Left forelimb (tissue), 1 donor: ENCODE measurements around the gene AGXT.
"Not testable (repeated sequence)": the region's sequence is repeated elsewhere in the genome, so short reads cannot be mapped to it uniquely, and the experiment has no call there.

Experiments used
- DNase-seq: peaks from one replicate; pipeline ENCODE4 v3.0.0-alpha.2; 2018; ENCODE audit warnings: low spot score

Gene AGXT

DNA sequence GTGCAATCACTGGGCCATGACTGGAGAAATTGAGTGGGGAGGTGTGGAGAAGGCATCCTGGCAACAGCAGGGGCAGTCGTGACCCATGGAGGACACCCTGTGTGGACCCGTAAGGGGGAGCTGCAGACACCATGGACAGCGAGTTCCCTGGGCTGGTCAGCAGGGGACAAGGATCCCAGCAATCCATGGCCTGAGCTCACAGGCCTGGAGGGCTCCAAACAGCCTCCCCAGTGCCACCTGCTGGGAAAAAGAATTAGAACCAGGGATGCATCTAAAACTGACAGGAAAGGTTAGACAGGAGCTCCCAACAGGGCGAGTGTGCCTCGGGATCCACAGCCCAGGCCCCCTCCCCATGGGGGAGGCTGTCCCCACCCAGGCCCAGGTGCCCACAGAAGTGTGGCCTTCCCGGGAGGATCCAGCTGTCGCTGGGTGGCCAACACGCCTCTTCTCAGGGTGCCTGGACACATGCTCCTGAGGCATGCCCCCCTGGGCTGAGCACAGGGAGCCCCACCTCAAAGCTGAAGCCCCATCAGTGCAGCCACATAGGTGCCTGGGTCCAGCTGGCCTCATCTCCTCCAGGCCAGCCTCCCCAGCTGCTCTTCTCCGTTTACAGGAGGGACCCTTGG is 28.1 kb upstream of the AGXT start:
- DNase-seq, result no peak

DNA sequence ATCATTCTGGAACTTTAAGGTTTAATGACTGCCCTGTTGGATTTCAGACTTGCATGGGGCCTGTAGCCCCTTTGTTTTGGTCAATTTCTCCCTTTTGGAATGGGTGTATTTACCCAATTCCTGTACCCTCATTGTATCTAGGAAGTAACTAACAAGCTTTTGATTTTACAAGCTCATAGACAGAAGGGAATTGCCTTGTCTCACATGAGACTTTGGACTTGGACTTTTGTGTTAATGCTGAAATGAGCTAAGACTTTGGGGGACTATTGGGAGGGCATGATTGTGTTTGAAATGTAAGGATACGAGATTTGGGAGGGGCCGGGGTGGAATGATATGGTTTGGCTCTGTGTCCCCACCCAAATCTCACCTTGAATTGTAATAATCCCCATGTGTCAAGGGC is 22.3 kb upstream of the AGXT start:
- not testable (repeated sequence) for DNase-seq

DNA sequence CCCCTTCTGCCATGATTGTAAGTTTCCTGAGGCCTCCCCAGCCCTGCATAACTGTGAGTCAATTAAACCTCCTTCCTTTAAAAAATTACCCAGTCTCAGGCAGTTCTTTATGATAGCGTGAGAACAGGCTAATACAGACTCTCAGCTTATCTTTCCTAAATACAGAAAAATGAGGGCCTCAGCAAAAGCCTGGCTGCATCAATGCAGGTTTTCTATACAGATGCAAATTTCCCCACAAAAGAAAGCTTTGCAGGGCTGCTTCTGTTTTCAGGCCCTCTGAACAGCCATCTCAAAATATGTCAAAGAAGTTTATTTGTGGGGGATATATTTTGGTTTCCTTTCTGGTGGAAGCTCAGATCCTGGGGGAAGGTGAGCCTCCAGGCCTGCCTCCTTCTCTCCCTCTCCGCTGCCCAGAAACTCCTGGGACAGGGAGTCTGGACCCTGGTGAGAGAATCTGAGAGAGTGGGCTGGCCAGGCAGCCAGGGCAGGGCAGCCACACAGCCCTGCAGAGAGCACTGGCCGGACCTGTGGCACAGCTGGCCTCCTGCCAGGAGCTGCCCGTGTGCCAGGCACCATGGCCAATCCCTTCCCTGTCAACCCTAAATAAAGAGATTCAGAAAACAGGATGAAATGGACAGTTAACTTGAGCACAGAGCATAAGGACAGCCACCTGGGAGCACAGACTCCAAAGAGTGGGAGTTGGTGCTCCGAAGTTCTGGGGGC is 21.6 kb upstream of the AGXT start:
- no peak for DNase-seq

DNA sequence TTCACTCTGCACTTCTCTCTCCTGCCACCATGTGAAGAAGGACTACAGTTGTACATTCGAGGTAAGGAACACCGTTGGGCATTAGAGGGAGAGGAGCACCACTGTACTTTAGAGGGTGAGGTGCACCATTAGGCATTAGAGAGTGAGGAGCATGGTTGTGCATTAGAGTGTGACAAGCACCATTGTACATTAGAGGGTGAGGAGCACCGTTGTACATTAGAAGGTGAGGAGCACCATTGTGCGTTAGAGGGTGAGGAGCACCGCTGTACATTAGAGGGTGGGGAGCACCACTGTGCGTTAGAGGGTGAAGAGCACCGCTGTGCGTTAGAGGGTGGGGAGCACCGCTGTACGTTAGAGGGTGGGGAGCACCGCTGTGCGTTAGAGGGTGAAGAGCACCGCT is 20.8 kb upstream of the AGXT start:
- no peak for DNase-seq

DNA sequence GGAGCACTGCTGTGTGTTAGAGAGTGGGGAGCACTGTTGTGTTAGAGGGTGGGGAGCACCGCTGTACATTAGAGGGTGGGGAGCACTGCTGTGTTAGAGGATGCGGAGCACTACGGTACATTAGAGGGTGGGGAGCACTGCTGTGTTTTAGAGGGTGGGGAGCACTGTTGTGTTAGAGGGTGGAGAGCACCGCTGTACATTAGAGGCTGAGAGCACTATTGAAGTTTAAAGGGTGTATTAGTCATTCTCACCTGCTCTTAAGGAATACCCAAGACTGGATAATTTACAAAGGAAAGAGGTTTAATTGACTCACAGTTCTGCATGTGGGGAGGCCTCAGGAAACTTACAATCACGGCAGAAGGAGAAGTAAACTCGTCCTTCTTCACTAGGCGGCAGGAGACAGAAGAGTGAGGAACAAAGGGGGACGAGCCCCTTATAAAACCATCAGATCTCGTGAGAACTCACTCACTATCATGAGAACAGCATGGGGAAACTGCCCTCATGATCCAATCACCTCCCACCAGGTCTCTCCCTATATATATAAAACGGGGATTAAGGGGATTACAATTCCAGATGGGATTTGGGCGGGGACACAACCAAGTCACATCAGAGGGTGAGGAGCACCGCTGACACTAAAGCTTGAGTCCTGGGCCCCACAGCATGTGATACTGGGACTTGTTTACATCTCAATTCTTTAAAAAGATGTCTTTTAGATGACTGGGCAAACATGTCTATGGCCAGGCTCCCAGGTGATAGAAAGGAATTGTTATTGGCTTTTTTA is 19.5 kb upstream of the AGXT start:
- DNase-seq, result no peak

DNA sequence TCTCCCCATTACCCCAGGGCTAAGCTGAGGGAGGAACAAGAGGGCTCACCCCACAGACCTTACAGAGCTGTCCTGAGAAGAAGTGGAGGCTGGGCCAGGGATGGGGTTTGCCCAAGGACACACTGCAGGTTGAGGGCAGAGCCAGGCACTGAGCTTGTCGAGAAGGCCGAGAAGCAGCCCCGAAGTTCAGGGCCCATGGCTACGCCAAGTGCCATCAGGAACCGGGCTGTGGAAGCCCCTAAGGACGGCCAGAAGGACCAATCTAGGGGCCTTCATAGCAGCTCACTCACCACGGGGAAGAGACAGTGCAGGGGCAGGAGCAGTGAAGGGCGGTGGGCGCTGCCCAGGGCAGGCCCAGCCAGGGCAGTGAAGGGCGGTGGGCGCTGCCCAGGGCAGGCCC is 18.6 kb upstream of the AGXT start:
- no peak for DNase-seq

DNA sequence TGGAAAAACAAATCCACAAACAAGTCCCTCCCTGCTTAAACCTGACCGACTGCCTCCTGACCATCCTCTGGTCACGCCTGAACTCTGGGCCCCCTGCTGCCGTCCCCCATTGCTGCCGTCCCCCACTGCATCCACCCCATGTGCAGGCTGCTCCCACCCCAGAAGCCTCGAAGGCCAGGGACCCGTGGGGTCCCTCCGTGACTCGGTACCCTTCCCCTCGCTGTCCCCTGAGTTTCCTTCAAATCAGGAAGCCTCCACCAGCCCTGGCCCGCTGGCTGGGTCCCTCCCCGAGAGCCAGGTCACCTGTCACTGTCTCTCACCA is 17.9 kb upstream of the AGXT start:
- DNase-seq, result no peak

DNA sequence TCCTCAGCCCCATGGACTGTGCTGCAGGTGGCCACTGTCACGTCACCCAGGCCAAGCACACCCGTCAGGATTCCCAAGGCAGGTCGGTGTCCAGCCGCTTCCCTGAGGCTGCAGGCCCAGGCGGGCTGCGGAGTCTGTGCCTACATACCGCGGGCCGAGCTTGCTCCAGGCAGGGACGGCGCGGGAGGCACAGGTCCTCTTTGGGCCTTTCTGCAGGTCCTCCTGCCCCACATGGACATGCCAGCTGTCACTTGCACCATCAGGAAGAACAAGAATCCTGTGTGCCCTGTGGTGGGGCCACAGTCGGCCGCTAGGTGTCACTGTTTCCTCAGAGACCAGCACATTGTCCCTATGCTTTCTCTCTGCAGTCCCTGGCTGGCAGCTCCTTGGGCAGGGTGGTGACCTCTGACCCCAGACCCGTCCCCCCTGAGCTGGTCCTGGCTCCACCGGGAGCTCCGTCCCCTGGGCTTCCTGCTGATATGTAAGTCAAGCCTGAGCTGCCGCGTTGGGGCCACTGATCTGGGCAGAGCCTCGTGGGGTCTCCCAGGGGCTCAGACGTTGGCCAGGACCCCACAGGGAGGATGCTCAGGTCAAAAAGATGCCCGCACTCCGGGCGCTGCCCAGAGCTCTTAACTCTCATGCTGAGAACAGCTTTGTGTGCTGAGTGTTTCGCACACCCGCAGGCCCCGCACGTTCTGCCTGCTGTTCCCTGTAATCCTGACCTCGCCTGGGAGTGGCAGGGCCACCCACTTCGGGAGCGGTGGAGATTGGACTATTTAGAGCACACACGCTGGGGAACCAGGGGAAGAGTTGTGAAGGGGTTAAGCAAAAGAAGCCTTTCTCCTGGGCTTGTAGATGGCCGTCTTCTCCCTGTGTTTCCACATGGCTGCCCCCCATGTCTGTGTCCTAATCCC is 17.3 kb upstream of the AGXT start:
- DNase-seq, result peak; percentile 87

DNA sequence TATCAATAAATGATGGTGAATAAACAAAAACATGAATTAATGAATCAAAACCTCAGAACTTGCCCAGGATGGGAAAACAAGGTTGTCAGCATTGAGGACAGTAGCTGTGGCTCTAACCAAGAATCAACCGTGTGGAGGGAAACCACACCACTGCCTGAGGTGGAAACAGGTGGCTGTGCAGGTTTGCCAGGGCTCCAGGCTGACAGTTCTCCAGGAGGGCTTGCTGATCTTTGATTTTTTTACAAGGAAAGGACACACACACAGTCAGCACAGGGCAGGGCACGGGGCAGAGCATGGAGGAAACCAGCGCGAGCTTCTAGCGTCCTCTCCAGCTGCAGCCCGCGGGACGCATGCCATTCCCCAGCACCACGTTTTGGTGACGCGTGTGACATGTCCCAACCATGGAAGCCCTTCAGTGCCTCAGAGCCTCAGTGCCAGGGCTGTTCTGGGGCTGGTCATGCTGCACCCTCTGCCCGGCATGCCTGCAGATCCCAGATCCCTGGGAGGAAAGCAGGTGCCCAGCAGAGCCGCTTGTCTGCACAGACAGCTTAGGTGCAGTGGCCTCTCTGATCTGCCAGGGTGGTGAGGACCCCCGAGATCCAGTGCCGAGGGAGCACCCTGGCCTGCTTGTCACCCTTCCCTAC is 15.8 kb upstream of the AGXT start:
- DNase-seq, result no peak

DNA sequence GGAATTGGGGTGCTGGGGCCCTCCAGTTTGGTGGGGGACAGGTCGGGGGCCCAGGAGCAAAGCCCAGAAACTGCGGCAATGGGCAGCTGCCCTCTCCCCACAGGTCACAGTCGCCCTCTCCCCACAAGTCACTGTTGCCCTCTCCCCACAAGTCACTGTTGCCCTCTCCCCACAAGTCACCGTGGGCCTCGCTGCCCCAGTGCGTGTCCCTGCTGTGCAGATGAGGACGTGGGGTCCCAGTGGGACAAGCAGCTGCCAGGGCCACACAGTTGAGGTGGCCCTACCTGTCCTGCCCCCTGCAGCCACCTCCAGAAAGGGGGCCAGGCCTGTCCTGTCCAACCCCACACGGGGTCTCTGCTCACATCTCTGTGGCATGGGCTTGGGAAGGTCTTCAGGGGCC is 13.0 kb upstream of the AGXT start:
- no peak for DNase-seq

DNA sequence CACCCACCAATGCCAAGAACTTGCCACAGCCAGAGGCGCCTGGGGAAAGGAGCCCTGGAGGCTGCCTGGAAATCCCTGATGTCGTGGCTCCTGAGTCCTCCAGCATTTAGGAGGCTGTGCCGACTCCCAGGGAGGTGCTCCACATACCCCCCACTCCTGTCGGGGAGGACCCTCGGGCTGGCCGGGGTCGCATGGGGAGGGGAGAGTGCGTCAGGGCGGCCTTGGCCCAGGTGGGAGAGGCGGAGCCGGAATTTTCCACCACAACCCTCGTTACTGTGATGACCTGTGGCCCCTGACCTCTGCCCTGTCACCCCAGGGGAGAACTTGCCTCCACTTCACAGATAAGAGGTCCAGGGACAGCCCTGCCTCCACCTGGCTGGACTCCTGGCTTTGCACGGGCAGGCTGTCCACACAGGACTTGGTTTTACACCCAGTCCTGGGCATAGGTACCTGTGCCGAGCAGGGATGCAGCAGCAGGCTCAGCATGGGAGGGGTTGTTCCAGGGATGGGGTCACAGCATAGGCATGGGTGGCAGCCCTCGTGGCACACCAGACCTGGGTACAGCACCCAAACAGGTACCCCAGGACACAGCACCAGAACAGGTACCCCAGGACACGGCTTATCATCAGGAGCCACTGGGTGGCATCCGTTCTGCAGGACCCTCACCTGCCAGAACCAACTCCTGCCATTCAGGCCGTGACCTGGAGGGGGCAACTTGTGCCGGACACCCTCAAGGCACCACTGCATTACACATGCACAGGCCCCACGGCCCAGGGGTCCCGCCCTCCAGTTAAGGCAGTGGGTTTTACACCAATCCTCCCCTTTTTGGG is 12.3 kb upstream of the AGXT start:
- no peak for DNase-seq

DNA sequence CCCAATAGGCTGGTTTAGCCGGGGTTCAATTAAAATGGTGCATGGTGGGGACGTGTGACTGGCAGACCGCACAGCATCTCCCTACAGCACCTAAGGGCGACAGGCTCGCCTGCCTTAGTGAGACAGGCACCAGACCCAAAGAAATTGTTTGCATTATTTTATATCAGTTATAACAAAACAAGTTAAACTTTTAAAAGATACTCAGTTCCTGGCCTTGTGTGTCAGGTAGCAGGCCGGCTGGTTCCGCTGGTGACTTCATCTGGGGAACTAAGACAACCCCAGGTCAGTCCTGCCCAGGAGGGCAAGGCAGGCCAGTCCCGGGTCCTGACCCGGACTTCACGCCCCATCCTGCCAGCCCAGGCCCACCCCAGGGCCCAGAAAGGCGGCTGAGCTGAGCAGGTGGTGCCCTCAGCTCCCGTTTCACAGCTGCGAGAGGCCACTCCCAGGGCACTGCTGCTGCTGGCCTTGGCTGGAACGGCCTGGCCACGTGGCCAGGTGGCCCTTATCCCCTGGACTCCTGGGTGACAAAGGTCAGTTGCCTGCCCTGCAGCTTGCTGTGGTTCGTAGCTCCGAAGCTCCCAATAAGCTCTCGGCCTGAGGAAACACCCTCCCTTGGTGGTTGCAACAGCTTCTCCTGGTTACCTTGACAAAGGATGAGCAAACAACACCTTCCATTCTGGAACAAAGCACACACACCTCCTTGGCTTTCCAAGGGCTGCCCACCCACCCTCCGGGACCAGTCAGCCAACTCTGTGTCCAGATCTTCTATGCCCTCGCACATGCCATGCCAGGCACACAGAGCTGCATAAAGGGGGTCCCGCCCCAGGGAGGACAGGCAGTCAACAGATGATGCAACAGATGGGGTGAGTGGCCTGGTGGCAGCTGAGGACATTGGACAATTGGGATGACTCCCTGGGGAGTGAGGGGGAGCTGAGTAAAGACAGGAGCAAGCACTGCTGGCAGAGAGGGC is 11.3 kb upstream of the AGXT start:
- no peak for DNase-seq

DNA sequence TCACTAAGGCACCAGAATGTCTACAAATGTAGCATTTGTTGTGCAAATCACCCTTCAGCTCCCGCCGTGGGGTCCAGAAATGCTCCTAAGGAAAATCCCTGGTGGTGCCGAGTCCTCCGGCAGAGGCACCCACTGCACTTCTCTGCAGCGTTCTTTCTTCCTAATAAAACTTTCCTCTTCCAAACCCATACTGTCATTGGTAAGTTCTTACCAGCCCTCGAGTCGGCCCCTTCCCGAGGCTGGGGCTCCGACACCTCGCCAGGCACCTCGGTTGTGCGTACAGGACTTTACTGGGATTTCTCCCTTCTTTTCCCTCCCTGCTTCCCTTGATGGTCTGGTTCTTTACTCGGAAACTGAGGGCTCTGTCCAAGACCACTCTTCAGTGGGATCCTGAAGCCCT is 10.3 kb upstream of the AGXT start:
- DNase-seq, result no peak

DNA sequence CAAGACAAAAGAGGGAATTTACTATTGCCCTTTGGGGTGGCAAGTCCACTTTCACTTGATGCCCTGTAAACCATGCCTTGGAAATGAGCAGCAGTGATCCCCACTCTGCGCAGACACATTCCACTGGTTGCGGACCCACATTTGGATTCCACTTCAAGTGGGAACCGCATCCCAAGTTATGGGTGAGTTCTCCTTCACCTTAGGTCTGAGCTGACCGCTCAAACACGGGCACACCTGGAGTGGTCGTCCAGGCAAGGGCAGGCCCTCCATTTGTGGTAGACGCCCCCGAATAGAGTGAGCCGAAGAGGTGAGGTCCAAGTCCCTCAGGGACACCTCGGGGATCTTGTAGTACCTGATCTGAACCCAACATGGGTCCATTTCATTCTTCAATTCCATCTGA is 9.8 kb upstream of the AGXT start:
- DNase-seq, result no peak

DNA sequence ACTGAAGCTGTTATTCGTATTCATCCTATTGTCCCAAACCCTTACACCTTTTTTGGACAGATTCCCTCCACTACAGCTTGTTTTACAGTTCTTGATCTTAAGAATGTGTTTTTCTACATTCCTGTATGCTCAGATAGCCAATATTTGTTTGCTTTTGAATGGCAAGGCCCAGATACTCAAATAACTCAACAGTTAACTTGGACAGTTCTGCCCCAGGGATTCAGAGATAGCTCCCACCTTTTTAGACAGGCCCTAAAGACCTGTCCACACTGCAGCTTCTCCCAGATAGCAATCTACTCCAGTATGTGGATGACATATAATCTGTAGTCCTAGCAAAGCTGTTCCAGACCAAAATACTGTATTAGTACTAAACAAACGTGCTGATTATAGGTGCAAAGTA is 7.1 kb upstream of the AGXT start:
- no peak for DNase-seq

DNA sequence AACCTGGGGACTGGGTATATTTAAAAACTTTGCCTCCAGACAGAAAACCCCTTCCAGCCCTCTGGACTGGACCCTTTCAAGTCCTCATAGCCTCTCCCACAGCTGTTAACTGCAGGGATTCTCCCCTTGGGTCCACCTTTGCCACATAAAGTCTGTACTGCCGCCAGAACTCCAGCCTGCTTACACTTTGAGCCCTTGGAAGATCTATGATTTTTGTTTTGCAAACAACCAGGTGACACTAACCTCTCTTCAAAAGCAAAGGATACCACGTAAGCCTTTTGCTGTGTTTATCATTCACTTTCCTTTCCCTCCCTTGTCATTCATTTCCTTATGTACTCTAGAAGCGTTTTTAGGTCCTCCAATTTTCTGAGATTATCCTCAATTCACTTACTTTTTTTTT is 4.1 kb upstream of the AGXT start:
- DNase-seq, result no peak

DNA sequence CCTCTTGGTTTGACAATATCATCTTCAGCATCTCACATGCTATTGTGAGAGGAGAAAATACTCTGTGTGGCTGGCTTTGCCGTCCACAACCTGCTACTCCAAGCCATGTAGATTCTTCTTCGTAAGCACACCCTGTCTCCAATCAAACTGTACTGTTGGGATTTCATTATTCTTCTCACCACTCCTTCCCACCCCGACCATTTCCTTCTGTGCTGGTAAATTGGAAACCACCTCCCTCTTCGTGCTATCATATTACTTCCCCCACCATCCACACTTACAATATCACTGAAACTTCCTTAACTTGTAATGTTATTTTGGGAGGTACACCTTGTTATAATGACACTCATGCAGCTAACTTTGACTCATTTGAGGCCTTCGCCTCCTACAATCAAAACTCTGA is 3.2 kb upstream of the AGXT start:
- DNase-seq, result no peak

DNA sequence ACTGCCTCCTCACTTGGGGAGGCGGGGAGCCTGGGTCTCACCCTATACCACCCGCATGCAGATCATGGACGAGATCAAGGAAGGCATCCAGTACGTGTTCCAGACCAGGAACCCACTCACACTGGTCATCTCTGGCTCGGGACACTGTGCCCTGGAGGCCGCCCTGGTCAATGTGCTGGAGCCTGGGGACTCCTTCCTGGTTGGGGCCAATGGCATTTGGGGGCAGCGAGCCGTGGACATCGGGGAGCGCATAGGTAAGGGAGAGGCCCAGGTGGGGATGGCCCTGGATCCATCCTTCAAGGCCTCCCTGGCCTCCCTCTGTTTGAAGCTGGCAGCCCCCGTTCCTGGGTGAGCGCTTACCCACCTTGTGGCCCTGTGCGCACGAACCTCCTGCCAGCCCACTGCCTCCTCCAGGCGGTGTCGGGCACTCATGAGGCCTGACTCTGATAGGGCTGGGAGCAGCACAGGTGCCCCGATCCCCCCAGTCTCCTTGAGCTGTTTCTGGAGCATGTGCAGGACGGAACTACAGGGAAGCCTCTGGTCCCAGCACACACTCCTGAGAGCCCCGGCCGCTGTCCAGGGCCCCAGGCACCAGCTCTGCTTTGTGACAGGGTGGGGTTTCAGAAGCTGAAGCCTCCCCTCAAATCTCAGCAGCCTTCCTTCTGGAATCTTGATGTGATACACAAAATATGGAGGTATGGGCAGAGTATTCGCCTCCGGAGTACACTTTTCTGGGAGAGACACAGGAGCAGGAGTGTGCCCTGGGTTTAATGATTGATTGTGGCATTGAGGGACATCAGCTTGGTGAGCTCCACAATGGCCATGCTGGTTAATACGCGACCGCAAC is 708 bp downstream of the AGXT start:
- DNase-seq, result no peak
